Measurements from ENCODE around the gene MUC6. TPM values are rescaled to one million over a fixed set of nuclear protein-coding genes. Genes with fewer than 3 reads are reported as not detected.

The MUC6 gene
- 10 to 100 TPM in 1 of 2 donors, not detected in 1; 13.1 TPM for total RNA-seq

- no peak for DNase-seq (ENCODE audit: low spot score)
- Histone ChIP-seq H3K36me3 (no peaks in the 10 kb centered on the region), H3K4me1 (ENCODE audit: control insufficient read depth in 1 of 2, low read depth in 2 of 2) (peaks cover 0 to 17% of the 10 kb centered on the region in 2 donors), H3K27me3 (replicated peaks; ENCODE audit: insufficient read depth) (no peaks in the 10 kb centered on the region), H3K4me3 (no peak within 1 kb of the TSS), H3K9me3 (no peaks in the 10 kb centered on the region), H3K27ac (no peak within 1 kb of the TSS)
- TF ChIP-seq CTCF (IDR thresholded peaks at IDR 0.05) = no peak
- no peak for ATAC-seq (ENCODE audit: insufficient number of reproducible peaks, low FRiP score, low read depth)
These were observed at the start of gene MUC6 for GRCh38 chr11:1036303-1036923. MUC6 (minus strand) TSS chr11:1036718; CDS start chr11:1036655, 63 bp downstream.

- no peak for ATAC-seq (ENCODE audit: insufficient number of reproducible peaks, low FRiP score, low read depth)
- H3K9me3 ChIP-seq = no peaks in the 10 kb centered on the region
- H3K27ac ChIP-seq = no peak overlapping the region
- no peaks in the 10 kb centered on the region for H3K4me1 ChIP-seq (ENCODE audit: control insufficient read depth in 1 of 2, low read depth in 2 of 2)
- no peak overlapping the region for H3K4me3 ChIP-seq
- DNase-seq (ENCODE audit: low spot score) = no peak
- H3K27me3 ChIP-seq (replicated peaks; ENCODE audit: insufficient read depth) = no peaks in the 10 kb centered on the region
- no peak for TF ChIP-seq CTCF (IDR thresholded peaks at IDR 0.05)
- no peaks in the 10 kb centered on the region for H3K36me3 ChIP-seq
These were observed 49.1 kb upstream of the MUC6 start for GRCh38 chr11:1085440-1086170.

GRCh38 chr11:1084561-1085439, 48.3 kb upstream of the MUC6 start:
- ATAC-seq (ENCODE audit: insufficient number of reproducible peaks, low FRiP score, low read depth) (no peak), DNase-seq (ENCODE audit: low spot score) (no peak)
- Histone ChIP-seq H3K4me1 (ENCODE audit: control insufficient read depth in 1 of 2, low read depth in 2 of 2) (no peaks in the 10 kb centered on the region), H3K4me3 (no peak overlapping the region), H3K9me3 (no peaks in the 10 kb centered on the region), H3K27ac (no peak overlapping the region), H3K27me3 (replicated peaks; ENCODE audit: insufficient read depth) (no peaks in the 10 kb centered on the region), H3K36me3 (no peaks in the 10 kb centered on the region)
- TF ChIP-seq CTCF (IDR thresholded peaks at IDR 0.05) = no peak

- no peaks in the 10 kb centered on the region for H3K36me3 ChIP-seq
- ATAC-seq (ENCODE audit: insufficient number of reproducible peaks, low FRiP score, low read depth) = no peak
- no peaks in the 10 kb centered on the region for H3K4me1 ChIP-seq (ENCODE audit: control insufficient read depth in 1 of 2, low read depth in 2 of 2)
- H3K9me3 ChIP-seq = no peaks in the 10 kb centered on the region
- H3K27ac ChIP-seq = no peak overlapping the region
- no peaks in the 10 kb centered on the region for H3K27me3 ChIP-seq (replicated peaks; ENCODE audit: insufficient read depth)
- no peak overlapping the region for H3K4me3 ChIP-seq
- DNase-seq (ENCODE audit: low spot score) = no peak
- TF ChIP-seq CTCF (IDR thresholded peaks at IDR 0.05) = no peak
These were observed 47.4 kb upstream of the MUC6 start for GRCh38 chr11:1083621-1084551.
